Brain pericyte (primary cell): Measurements from ENCODE around the gene DZANK1.
"Not testable (repeated sequence)": the region's sequence is repeated elsewhere in the genome, so short reads cannot be mapped to it uniquely, and the experiment has no call there.

Experiments
- DNase-seq: peaks from one replicate; pipeline ENCODE4 v3.0.0-alpha.2; 2012; ENCODE audit warnings: low read depth, low spot score

Gene DZANK1

GRCh38 chr20:18380908-18381529 is 85.8 kb downstream of the DZANK1 start:
- no peak for DNase-seq

DNA sequence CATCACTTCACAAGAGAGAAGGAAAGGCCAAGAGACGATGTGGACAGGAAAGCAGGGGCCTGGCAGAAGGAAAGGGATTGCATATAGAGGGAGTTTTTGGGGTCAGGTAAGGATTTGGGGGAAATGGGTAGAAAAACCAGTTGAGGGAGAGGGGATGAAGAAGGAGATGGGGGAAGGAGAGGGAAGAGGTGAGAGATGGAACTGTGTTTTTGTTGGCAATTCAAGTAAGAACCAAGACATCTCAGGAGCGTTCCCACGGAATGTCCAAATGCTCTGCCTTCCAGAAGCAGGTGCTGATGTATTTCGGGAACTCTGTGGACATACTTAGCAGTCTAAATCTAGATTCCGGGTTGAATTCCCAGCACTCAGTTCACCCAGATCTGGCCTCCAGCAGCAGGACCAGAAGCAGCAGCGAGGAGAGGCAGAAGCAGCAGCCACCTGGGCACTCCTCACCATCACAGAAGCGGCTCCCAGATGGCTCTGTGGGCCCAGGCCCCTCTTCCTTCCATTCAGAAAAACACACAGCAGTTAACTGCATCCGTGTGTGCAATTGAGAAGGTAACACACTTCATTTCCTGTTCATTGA is 88.8 kb downstream of the DZANK1 start:
- no peak for DNase-seq

DNA sequence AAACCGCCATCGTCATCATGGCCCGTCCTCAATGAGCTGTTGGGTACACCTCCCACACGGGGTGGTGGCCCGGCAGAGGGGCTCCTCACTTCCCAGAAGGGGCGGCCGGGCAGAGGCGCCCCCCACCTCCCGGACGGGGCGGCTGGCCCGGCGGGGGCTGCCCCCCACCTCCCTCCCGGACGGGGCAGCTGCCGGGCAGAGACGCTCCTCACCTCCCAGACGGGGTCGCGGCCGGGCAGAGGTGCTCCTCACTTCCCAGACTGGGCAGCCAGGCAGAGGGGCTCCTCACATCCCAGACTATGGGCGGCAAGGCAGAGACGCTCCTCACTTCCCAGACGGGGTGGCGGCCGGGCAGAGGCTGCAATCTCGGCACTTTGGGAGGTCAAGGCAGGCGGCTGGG is 91.3 kb downstream of the DZANK1 start:
- DNase-seq = not testable (repeated sequence)

- DNase-seq = no peak
Measured at GRCh38 chr20:18372296-18372695, 94.5 kb downstream of the DZANK1 start.

DNA sequence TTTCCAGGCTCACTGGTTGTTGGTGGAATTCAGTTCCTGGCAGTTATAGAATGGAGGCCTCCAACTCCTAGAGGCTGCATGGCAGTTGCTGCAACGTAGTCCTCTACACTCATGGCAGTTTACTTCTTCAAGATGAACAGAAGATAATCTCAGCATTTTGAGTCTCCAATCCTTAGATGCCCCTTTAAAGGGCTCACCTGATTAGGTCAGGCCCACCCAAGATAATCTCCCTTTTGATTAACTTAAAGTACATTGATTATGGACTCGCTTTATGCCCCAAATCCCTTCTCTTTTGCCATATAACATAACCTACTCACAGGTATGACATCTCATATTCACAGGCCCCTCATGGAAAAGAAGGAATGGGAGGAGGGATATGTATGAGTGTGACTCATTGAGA is 102.1 kb downstream of the DZANK1 start:
- no peak for DNase-seq

- no peak for DNase-seq
Measured at GRCh38 chr20:18363708-18364107, 103.1 kb downstream of the DZANK1 start.

DNA sequence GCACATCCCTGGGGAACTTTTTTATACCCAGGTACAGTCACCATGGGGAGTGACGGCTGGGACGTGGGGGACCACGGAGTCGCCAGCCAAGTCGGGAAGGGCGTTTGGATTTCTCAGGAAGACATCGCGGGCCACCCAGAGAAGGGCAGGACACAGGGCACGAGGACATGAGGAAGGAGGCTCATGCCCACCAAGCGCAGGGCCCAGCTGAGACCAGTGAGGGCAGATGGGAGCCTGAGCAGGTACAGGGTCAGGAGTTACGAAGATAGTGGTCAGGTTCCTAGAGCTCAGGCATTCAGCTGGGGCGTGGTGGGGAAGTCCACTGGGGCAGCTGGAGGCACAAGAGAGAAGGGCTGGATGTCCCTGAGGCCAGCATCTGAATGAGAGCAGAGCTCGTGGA is 103.9 kb downstream of the DZANK1 start:
- no peak for DNase-seq

DNA sequence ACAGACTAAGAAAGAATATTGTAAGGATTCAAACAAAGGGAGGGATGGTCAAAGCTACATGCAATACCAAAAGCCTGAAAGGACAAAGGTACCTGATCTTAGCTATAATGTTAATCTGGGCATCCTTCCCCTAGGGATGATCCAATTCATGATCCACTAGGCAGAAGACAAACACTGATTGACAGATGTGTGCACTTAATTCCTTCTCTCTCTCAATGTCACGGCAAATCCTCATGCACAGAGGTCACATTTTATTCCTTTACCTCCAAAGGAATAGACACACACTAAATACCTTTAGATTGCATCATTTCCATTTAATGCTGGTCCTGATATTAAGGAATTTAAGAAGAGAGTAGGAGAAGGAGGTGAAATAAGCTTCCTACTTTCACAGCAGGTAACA is 105.2 kb downstream of the DZANK1 start:
- DNase-seq = no peak

GRCh38 chr20:18360635-18361034 is 106.2 kb downstream of the DZANK1 start:
- no peak for DNase-seq

- no peak for DNase-seq
Measured at GRCh38 chr20:18359854-18360253, 107.0 kb downstream of the DZANK1 start.

DNA sequence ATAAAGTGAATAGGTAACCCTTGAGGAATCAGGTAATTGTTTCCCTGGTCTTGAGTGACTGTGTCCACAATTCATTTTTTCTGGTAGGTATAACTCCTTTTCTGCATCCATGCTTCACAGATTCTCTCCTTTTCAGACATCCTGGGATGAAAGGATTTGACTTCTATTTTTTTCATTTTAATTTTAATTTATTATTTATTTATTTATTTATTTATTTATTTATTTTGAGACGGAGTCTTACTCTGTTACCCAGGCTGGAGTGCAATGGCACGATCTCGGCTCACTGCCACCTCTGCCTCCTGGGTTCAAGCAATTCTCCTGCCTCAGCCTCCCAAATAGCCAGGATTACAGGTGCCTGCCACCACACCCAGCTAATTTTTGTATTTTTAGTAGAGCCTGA is 117.1 kb downstream of the DZANK1 start:
- not testable (repeated sequence) for DNase-seq
